GM10266 (cell line): ENCODE results near the gene ALPP.
"Not testable (repeated sequence)": the region's sequence is repeated elsewhere in the genome, so short reads cannot be mapped to it uniquely, and the experiment has no call there.

Experiments used
- DNase-seq: peaks from one replicate; pipeline ENCODE4 v3.0.0; 2012; ENCODE audit errors: extremely low spot score
- CTCF ChIP-seq: IDR thresholded peaks from 2 replicates; pipeline ENCODE4 v1.5.1; 2012; ENCODE audit warnings: mild to moderate bottlenecking, low read depth; ENCODE audit not compliant: control insufficient read depth, insufficient read depth; ENCODE audit errors: missing control alignments

Gene ALPP

GRCh38 chr2:232421189-232421785 is 42.7 kb downstream of the ALPP start:
- DNase-seq = no peak
- no peak for TF ChIP-seq CTCF

GRCh38 chr2:232422051-232422450 is 43.5 kb downstream of the ALPP start:
- TF ChIP-seq CTCF = no peak
- DNase-seq = no peak

- DNase-seq = not testable (repeated sequence)
Measured at GRCh38 chr2:232422996-232423395, 44.4 kb downstream of the ALPP start.

- DNase-seq = not testable (repeated sequence)
Measured at GRCh38 chr2:232423407-232423806, 44.9 kb downstream of the ALPP start.

- DNase-seq = no peak
- no peak for TF ChIP-seq CTCF
Measured at GRCh38 chr2:232431705-232432590, 53.4 kb downstream of the ALPP start.
